ENCODE measurements around the gene ZBTB9.

The ZBTB9 gene

DNA sequence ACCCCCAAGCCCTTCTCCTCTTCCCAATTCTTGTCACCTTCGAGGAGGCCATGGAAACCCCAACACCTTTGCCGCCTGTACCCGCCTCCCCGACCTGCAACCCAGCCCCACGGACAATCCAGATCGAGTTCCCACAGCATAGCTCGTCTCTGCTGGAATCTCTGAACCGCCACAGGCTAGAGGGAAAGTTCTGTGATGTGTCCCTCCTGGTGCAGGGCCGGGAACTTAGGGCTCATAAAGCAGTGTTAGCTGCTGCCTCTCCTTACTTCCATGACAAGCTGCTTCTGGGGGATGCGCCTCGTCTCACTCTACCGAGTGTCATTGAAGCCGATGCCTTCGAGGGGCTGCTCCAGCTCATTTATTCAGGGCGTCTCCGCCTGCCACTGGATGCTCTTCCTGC lies 675 bp downstream of the ZBTB9 start:
- Histone ChIP-seq H3K9ac (ENCODE audit: low read length) (peak overlapping the region; percentile 76; the same call in 1 of the 2 replicates), H3K9me2 (replicated peaks; ENCODE audit: insufficient read depth, low read length) (no peaks in the 10 kb centered on the region), H2AFZ (ENCODE audit: low read length) (peak overlapping the region; percentile 80), H3K36me3 (replicated peaks; ENCODE audit: insufficient read depth, low read length) (no peaks in the 10 kb centered on the region), H3K27me3 (replicated peaks; ENCODE audit: insufficient read depth, low read length) (no peaks in the 10 kb centered on the region), H3K9me3 (replicated peaks; ENCODE audit: insufficient read depth, low read length) (no peaks in the 10 kb centered on the region), H3K4me1 (ENCODE audit: low read length) (no peaks in the 10 kb centered on the region), H3K27ac (ENCODE audit: low read length) (no peak overlapping the region), H3K79me2 (ENCODE audit: low read length) (peaks cover 20% of the 10 kb centered on the region), H3F3A (ENCODE audit: insufficient read depth, low read length) (no peaks in the 10 kb centered on the region), H3K4me3 (ENCODE audit: low read length) (peak overlapping the region; percentile 79), H3K4me2 (ENCODE audit: low read depth, low read length) (peak overlapping the region; percentile 97), H4K20me1 (ENCODE audit: insufficient read depth, low read length) (no peaks in the 10 kb centered on the region)
- no peak for DNase-seq
- no peak for TF ChIP-seq EZH2phosphoT487 (IDR thresholded peaks at IDR 0.05; ENCODE audit: low read length)
- no peak for TF ChIP-seq EZH2 (optimal IDR thresholded peaks at IDR 0.05; ENCODE audit: low read depth, low read length)
- TF ChIP-seq CTCF (IDR thresholded peaks at IDR 0.05; ENCODE audit: low read length) = no peak

GRCh38 chr6:33456156-33456555 lies 1.8 kb downstream of the ZBTB9 start:
- Histone ChIP-seq H3K9me3 (replicated peaks; ENCODE audit: insufficient read depth, low read length) (no peaks in the 10 kb centered on the region), H3F3A (ENCODE audit: insufficient read depth, low read length) (no peaks in the 10 kb centered on the region), H2AFZ (ENCODE audit: low read length) (no peak overlapping the region), H3K27me3 (replicated peaks; ENCODE audit: insufficient read depth, low read length) (no peaks in the 10 kb centered on the region), H3K79me2 (ENCODE audit: low read length) (peaks cover 20% of the 10 kb centered on the region), H4K20me1 (ENCODE audit: insufficient read depth, low read length) (no peaks in the 10 kb centered on the region), H3K27ac (ENCODE audit: low read length) (no peak overlapping the region), H3K4me2 (ENCODE audit: low read depth, low read length) (no peak overlapping the region), H3K4me1 (ENCODE audit: low read length) (no peaks in the 10 kb centered on the region), H3K36me3 (replicated peaks; ENCODE audit: insufficient read depth, low read length) (no peaks in the 10 kb centered on the region), H3K9ac (ENCODE audit: low read length) (no peak overlapping the region), H3K4me3 (ENCODE audit: low read length) (no peak overlapping the region), H3K9me2 (replicated peaks; ENCODE audit: insufficient read depth, low read length) (no peaks in the 10 kb centered on the region)
- no peak for TF ChIP-seq CTCF (IDR thresholded peaks at IDR 0.05; ENCODE audit: low read length)
- no peak for TF ChIP-seq EZH2phosphoT487 (IDR thresholded peaks at IDR 0.05; ENCODE audit: low read length)
- TF ChIP-seq EZH2 (optimal IDR thresholded peaks at IDR 0.05; ENCODE audit: low read depth, low read length) = no peak
- no peak for DNase-seq

DNA sequence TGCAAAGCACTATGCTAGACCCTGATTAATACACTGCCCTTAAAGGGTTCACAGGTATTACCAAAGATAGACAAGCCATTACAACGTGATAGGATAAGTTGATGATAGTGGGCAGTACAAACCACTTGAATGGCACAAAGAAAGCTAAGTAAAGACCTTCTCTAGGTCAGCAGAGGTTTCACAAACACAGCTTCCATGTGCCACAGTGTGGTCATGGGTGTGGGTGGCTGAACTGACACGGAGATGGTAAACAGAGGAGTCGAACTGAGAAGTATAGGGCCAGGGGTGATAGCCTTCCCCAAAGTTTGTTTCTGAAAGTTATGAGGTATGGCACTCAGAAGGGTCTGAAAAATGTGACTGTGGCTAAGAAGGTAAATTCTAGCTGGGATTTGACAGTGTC lies 4.3 kb downstream of the ZBTB9 start:
- H3K4me1 ChIP-seq (ENCODE audit: low read length) = no peaks in the 10 kb centered on the region

More for the DNA sequence above, 4.3 kb downstream of the ZBTB9 start:
- Histone ChIP-seq H3F3A (ENCODE audit: insufficient read depth, low read length) (no peaks in the 10 kb centered on the region), H3K27me3 (replicated peaks; ENCODE audit: insufficient read depth, low read length) (no peaks in the 10 kb centered on the region), H3K4me2 (ENCODE audit: low read depth, low read length) (no peak overlapping the region), H2AFZ (ENCODE audit: low read length) (no peak overlapping the region), H4K20me1 (ENCODE audit: insufficient read depth, low read length) (no peaks in the 10 kb centered on the region), H3K27ac (ENCODE audit: low read length) (no peak overlapping the region), H3K4me3 (ENCODE audit: low read length) (no peak overlapping the region), H3K9me3 (replicated peaks; ENCODE audit: insufficient read depth, low read length) (no peaks in the 10 kb centered on the region), H3K79me2 (ENCODE audit: low read length) (peaks cover 12% of the 10 kb centered on the region), H3K9ac (ENCODE audit: low read length) (no peak overlapping the region), H3K36me3 (replicated peaks; ENCODE audit: insufficient read depth, low read length) (no peaks in the 10 kb centered on the region), H3K9me2 (replicated peaks; ENCODE audit: insufficient read depth, low read length) (no peaks in the 10 kb centered on the region)
- DNase-seq = no peak
- TF ChIP-seq EZH2phosphoT487 (IDR thresholded peaks at IDR 0.05; ENCODE audit: low read length) (no peak), EZH2 (optimal IDR thresholded peaks at IDR 0.05; ENCODE audit: low read depth, low read length) (no peak), CTCF (IDR thresholded peaks at IDR 0.05; ENCODE audit: low read length) (no peak)
